HFF-Myc (cell line): Measurements from ENCODE around the gene NUP205.

ENCODE experiments used
- DNase-seq: peaks from one replicate; pipeline ENCODE4 v3.0.0-alpha.2; 2011; ENCODE audit warnings: low read depth; ENCODE audit errors: extremely low read depth
- H3K4me3 ChIP-seq: replicated peaks from 2 replicates; pipeline ENCODE4 v1.5.1; 2011; ENCODE audit warnings: low read depth, mild to moderate bottlenecking, control low read depth, low read length
- TF ChIP-seq, protein P1 (sequence below): IDR thresholded peaks from 2 replicates; pipeline ENCODE4 v1.5.1; 2012; ENCODE audit warnings: mild to moderate bottlenecking, low read depth, low read length, control low read depth; ENCODE audit errors: missing control alignments

NUP205 gene

DNA sequence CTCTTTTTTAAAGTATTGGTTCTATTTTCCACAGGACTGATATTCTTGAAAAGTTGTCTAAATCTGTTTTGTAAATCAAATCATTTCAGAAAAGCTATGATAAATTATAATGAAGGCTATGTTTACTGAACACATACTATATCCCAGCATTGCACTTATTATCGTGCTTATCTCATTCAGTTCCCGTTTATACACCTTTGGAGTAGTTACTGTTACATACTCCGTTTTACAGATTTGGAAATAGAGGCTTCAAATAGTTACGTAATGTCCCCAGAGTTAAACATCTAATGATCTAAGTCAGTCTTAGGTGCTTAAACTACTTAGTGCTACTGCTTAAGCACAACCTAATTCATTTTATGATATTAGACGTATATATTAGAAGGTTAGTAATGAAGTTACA is 1.2 kb downstream of the NUP205 start:
- peak overlapping the region; percentile 85 for H3K4me3 ChIP-seq
- TF ChIP-seq, protein P1, sequence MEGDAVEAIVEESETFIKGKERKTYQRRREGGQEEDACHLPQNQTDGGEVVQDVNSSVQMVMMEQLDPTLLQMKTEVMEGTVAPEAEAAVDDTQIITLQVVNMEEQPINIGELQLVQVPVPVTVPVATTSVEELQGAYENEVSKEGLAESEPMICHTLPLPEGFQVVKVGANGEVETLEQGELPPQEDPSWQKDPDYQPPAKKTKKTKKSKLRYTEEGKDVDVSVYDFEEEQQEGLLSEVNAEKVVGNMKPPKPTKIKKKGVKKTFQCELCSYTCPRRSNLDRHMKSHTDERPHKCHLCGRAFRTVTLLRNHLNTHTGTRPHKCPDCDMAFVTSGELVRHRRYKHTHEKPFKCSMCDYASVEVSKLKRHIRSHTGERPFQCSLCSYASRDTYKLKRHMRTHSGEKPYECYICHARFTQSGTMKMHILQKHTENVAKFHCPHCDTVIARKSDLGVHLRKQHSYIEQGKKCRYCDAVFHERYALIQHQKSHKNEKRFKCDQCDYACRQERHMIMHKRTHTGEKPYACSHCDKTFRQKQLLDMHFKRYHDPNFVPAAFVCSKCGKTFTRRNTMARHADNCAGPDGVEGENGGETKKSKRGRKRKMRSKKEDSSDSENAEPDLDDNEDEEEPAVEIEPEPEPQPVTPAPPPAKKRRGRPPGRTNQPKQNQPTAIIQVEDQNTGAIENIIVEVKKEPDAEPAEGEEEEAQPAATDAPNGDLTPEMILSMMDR, result no peak
- no peak for DNase-seq

DNA sequence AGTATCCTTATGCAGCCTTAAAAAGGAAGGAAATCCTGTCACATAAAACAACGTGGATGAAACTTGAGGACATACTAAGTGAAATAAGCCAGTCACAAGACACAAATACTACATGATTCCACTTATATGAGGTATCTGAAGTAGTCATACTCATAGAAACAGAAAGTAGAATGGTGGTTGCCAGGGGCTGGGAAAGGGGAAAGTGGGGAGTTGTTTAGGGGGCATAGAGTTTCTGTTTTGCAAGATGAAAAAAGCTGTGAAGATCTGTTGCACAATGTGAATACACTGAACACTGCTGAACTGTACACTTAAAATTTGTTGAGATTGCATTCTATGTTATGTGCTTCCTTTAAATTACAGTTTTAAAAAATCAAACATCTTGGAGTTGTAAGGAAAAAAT is 2.9 kb downstream of the NUP205 start:
- TF ChIP-seq, protein P1, result no peak
- no peak for DNase-seq
- no peak overlapping the region for H3K4me3 ChIP-seq

DNA sequence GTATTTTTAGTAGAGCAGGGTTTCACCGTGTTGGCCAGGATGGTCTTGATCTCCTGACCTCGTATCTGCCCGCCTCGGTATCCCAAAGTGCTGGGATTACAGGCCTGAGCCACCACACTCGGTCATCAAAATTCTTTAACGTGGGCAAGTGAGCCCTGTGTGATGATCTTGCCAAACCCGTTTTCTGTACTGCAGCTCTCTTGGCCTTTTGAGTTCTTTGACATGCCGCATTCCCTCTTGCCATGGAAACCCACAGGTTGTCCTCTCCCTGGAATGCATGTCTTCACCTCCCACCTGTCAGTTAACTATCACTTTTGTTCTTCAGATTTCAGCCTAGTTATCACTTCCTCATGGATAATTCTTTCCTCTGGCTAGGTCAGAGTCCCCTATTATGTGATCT is 5.0 kb downstream of the NUP205 start:
- no peak for DNase-seq
- TF ChIP-seq, protein P1, result no peak
- no peak overlapping the region for H3K4me3 ChIP-seq

DNA sequence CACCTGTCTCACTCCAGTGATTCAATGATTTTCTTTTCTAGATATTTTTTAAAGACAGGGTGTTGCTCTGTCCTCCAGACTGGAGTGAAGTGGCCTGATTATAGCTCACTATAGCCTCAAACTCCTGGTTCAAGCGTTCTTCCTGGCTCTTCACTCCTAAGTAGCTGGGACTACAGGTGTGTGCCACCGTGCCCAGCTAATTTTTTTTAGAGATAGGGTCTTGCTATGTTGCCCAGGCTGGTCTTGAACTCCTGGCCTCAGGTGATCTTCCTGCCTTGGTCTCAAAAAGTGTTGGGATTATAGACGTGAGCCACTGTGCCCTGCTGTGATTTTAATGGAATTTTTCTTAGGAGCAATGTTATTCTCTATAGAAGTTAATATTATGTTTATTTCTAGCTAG is 14.1 kb downstream of the NUP205 start:
- H3K4me3 ChIP-seq, result no peak overlapping the region
- DNase-seq, result no peak
- TF ChIP-seq, protein P1, result no peak

DNA sequence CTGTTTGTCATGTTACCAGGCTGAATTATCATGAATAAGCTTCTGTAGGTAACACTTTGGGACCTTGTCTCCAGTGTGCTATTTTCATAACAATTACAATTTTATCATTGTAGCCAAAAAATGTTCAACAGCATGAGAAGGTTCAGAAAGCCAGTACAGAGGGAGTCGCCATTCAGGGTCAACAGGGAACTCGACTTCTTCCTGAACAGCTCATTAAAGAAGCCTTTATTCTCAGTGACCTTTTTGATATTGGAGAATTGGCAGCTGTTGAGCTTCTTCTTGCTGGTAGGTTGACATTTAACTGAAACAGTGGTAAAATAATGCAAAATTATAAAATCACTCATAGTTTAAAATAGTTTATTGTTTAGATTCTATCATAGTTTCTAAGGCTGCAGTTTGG is 15.8 kb downstream of the NUP205 start:
- no peak overlapping the region for H3K4me3 ChIP-seq
- TF ChIP-seq, protein P1, result no peak
- DNase-seq, result no peak

DNA sequence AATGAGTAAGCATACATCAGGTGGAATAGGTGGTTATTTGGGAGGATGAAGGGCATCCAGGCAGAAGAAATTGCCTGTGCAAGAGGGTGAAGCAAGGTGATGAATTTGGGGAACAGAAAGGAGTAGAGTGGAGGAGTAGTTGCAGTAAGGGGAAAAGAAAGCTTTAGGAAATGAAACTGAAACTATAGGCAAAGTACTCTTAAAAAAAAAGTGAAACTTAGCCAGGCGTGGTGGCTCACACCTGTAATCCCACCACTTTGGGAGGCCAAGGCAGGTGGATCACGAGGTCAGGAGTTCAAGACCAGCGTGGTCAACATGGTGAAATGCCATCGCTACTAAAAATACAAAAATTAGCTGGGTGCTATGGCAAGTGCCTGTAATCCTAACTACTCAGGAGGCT is 17.6 kb downstream of the NUP205 start:
- TF ChIP-seq, protein P1, result no peak
- H3K4me3 ChIP-seq, result no peak overlapping the region
- DNase-seq, result no peak

DNA sequence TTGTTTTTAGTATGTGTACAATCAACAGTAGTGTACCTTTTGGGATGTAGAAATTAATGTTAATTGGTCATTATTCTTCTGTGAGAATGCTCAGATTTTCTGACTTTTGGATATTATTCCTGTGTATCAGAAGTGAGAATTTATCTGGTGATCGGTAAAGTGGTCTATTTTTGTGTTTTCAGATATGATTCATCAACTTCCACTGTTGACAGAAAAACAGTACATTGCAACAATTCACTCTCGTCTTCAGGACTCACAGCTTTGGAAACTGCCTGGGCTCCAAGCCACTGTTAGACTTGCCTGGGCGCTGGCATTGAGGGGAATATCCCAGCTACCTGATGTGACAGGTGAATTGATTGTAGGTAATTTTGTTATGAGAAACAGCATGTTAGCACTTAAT is 20.9 kb downstream of the NUP205 start:
- DNase-seq, result no peak
- H3K4me3 ChIP-seq, result no peak overlapping the region
- TF ChIP-seq, protein P1, result no peak
